Nephron (organoid): Measurements from ENCODE around the gene FBN1.

Experiments
- H3K27ac Mint-ChIP-seq, 3 experiments: 2 replicates each; pipeline ENCODE4 v1.8.0; 2020; ENCODE audit warnings: mixed read lengths in 3 of 3, mild to moderate bottlenecking in 2 of 3, moderate library complexity in 1 of 3
- H3K27me3 Mint-ChIP-seq: 2 replicates; pipeline ENCODE4 v1.8.0; 2021; ENCODE audit warnings: low read depth, mild to moderate bottlenecking, moderate library complexity, mixed read lengths
- H3K36me3 Mint-ChIP-seq: 2 replicates; pipeline ENCODE4 v1.8.0; 2020; ENCODE audit warnings: low read depth, mixed read lengths
- H3K4me1 Mint-ChIP-seq: 2 replicates; pipeline ENCODE4 v1.8.0; 2020; ENCODE audit warnings: mixed read lengths
- H3K4me3 Mint-ChIP-seq, 3 experiments: 2 replicates each; pipeline ENCODE4 v1.8.0; 2020; ENCODE audit warnings: mild to moderate bottlenecking in 3 of 3, mixed read lengths in 3 of 3, moderate library complexity in 2 of 3
- H3K9me3 Mint-ChIP-seq: 2 replicates; pipeline ENCODE4 v1.8.0; 2020; ENCODE audit warnings: mixed read lengths
- CTCF ChIP-seq, 3 experiments: fragments of 200-600 bp; sonication (generic); IDR thresholded peaks; one replicate each; pipeline ENCODE4 v1.5.0; 2021; ENCODE audit warnings: antibody characterized with exemption in 3 of 3; ENCODE audit not compliant: unreplicated experiment in 3 of 3

FBN1 gene

GRCh38 chr15:48657950-48658591 is 12.6 kb upstream of the FBN1 start:
- Mint-ChIP-seq H3K4me1 (peaks cover 18% of the 10 kb centered on the region), H3K9me3 (peaks cover 7% of the 10 kb centered on the region), H3K27me3 (no peaks in the 10 kb centered on the region), H3K36me3 (no peaks in the 10 kb centered on the region), H3K4me3 (peak overlapping the region in 2 of 3 experiments; percentile 3 to 17), H3K27ac (peak overlapping the region; percentile 30 to 88 (median 87))
- TF ChIP-seq CTCF (IDR thresholded peaks at IDR 0.05; ENCODE audit: unreplicated experiment in 3 of 3), result no peak

GRCh38 chr15:48654801-48655200 is 9.3 kb upstream of the FBN1 start:
- Mint-ChIP-seq H3K36me3 (no peaks in the 10 kb centered on the region), H3K9me3 (no peaks in the 10 kb centered on the region), H3K27me3 (no peaks in the 10 kb centered on the region), H3K4me1 (peaks cover 18% of the 10 kb centered on the region), H3K27ac (no peak overlapping the region), H3K4me3 (no peak overlapping the region)
- TF ChIP-seq CTCF (IDR thresholded peaks at IDR 0.05; ENCODE audit: unreplicated experiment in 3 of 3), result no peak

- Mint-ChIP-seq H3K4me1 (peaks cover 18% of the 10 kb centered on the region), H3K9me3 (no peaks in the 10 kb centered on the region), H3K36me3 (no peaks in the 10 kb centered on the region), H3K4me3 (no peak overlapping the region), H3K27ac (peak overlapping the region in 2 of 3 experiments; percentile 34 to 38), H3K27me3 (no peaks in the 10 kb centered on the region)
- TF ChIP-seq CTCF (IDR thresholded peaks at IDR 0.05; ENCODE audit: unreplicated experiment in 3 of 3), result no peak
Observed at GRCh38 chr15:48653913-48654670, 8.6 kb upstream of the FBN1 start.

GRCh38 chr15:48653216-48653615 is 7.7 kb upstream of the FBN1 start:
- H3K9me3 Mint-ChIP-seq, result no peaks in the 10 kb centered on the region
- no peak overlapping the region for H3K4me3 Mint-ChIP-seq
- H3K27me3 Mint-ChIP-seq, result no peaks in the 10 kb centered on the region
- TF ChIP-seq CTCF (IDR thresholded peaks at IDR 0.05; ENCODE audit: unreplicated experiment in 3 of 3), result no peak
- peaks cover 17% of the 10 kb centered on the region for H3K4me1 Mint-ChIP-seq
- no peak overlapping the region for H3K27ac Mint-ChIP-seq
- no peaks in the 10 kb centered on the region for H3K36me3 Mint-ChIP-seq

GRCh38 chr15:48652510-48653076 is 7.1 kb upstream of the FBN1 start:
- no peaks in the 10 kb centered on the region for H3K27me3 Mint-ChIP-seq

More at GRCh38 chr15:48652510-48653076, 7.1 kb upstream of the FBN1 start:
- Mint-ChIP-seq H3K9me3 (no peaks in the 10 kb centered on the region), H3K4me3 (no peak overlapping the region), H3K4me1 (peaks cover 11% of the 10 kb centered on the region), H3K27ac (peak overlapping the region in 1 of 3 experiments; percentile 29), H3K36me3 (no peaks in the 10 kb centered on the region)
- no peak for TF ChIP-seq CTCF (IDR thresholded peaks at IDR 0.05; ENCODE audit: unreplicated experiment in 3 of 3)
